Neural cell (in vitro differentiated cells): ENCODE results near the gene LTA4H. TPM values are rescaled to one million over a fixed set of nuclear protein-coding genes. Genes with fewer than 3 reads are reported as not detected.

Source experiments
- H2AFZ ChIP-seq: fragments of 200-600, 300-800 bp; sonication (generic), shearing (Covaris generic); 2 replicates; pipeline ENCODE4 v1.6.0; 2014; ENCODE audit warnings: low read depth, mild to moderate bottlenecking, antibody characterized with exemption, low read length, moderate library complexity
- H3F3A ChIP-seq: fragments of 200-600 bp; shearing (Covaris generic); 2 replicates; pipeline ENCODE4 v1.6.1; 2016; ENCODE audit warnings: mild to moderate bottlenecking, moderate library complexity, mixed read lengths, antibody characterized with exemption, low read length; ENCODE audit not compliant: insufficient read depth, poor library complexity, severe bottlenecking
- H3K27ac ChIP-seq: fragments of 200-600, 300-800 bp; sonication (generic), shearing (Covaris generic); 2 replicates; pipeline ENCODE4 v1.5.1; 2014; ENCODE audit warnings: mild to moderate bottlenecking, low read length, moderate library complexity
- H3K27me3 ChIP-seq: fragments of 300-800, 200-600 bp; sonication (generic), shearing (Covaris generic); 2 replicates; pipeline ENCODE4 v1.6.0; 2014; ENCODE audit warnings: mild to moderate bottlenecking, low read depth, low read length, moderate library complexity; ENCODE audit not compliant: insufficient read depth
- H3K36me3 ChIP-seq: fragments of 300-800, 200-600 bp; sonication (generic), shearing (Covaris generic); 2 replicates; pipeline ENCODE4 v1.5.1; 2014; ENCODE audit warnings: mild to moderate bottlenecking, antibody characterized with exemption, low read length, moderate library complexity; ENCODE audit not compliant: insufficient read depth
- H3K4me2 ChIP-seq: fragments of 300-800, 200-600 bp; sonication (generic), shearing (Covaris generic); 2 replicates; pipeline ENCODE4 v1.6.0; 2014; ENCODE audit warnings: mild to moderate bottlenecking, low read length
- H3K4me3 ChIP-seq: fragments of 300-800, 200-600 bp; sonication (generic), shearing (Covaris generic); 2 replicates; pipeline ENCODE4 v1.5.1; 2014; ENCODE audit warnings: mild to moderate bottlenecking, low read length, moderate library complexity
- H3K79me2 ChIP-seq: fragments of 200-600 bp; shearing (Covaris generic); replicated peaks from 2 replicates; pipeline ENCODE4 v1.6.0; 2014; ENCODE audit warnings: mild to moderate bottlenecking, low read length, moderate library complexity; ENCODE audit not compliant: insufficient read depth
- H3K9ac ChIP-seq: fragments of 300-800, 200-600 bp; sonication (generic), shearing (Covaris generic); 2 replicates; pipeline ENCODE4 v1.6.1; 2016; ENCODE audit warnings: mild to moderate bottlenecking, low read length, mixed read lengths
- H3K9me2 ChIP-seq: fragments of 200-600 bp; shearing (Covaris generic); 2 replicates; pipeline ENCODE4 v1.6.1; 2016; ENCODE audit warnings: mild to moderate bottlenecking, low read length, mixed read lengths; ENCODE audit not compliant: insufficient read depth
- H3K9me3 ChIP-seq: fragments of 200-600, 300-800 bp; sonication (generic), shearing (Covaris generic); 2 replicates; pipeline ENCODE4 v1.6.1; 2016; ENCODE audit warnings: mild to moderate bottlenecking, mixed run types, low read length, moderate library complexity, mixed read lengths
- H4K20me1 ChIP-seq: fragments of 200-600 bp; shearing (Covaris generic); 2 replicates; pipeline ENCODE4 v1.6.1; 2016; ENCODE audit warnings: mild to moderate bottlenecking, mixed run types; ENCODE audit not compliant: insufficient read depth
- EP300 ChIP-seq: fragments of 450-650 bp; conservative IDR thresholded peaks from 2 replicates; pipeline ENCODE4 v1.6.1; 2014; ENCODE audit warnings: antibody characterized with exemption, mild to moderate bottlenecking, moderate library complexity; ENCODE audit not compliant: poor library complexity, severe bottlenecking
- EZH2 ChIP-seq: fragments of 200-600, 300-800 bp; shearing (Covaris generic), sonication (generic); IDR thresholded peaks from 2 replicates; pipeline ENCODE4 v1.6.1; 2014; ENCODE audit warnings: antibody characterized with exemption, low read length, borderline replicate concordance, mild to moderate bottlenecking; ENCODE audit not compliant: insufficient read depth, poor library complexity, severe bottlenecking
- MXI1 ChIP-seq: fragments of 450-650 bp; conservative IDR thresholded peaks from 2 replicates; pipeline ENCODE4 v1.6.1; 2014; ENCODE audit warnings: antibody characterized with exemption, mild to moderate bottlenecking; ENCODE audit not compliant: poor library complexity, severe bottlenecking
- POLR2AphosphoS5 ChIP-seq: IDR thresholded peaks from 2 replicates; pipeline ENCODE4 v1.6.1; 2012
- RAD21 ChIP-seq: fragments of 450-650 bp; conservative IDR thresholded peaks from 2 replicates; pipeline ENCODE4 v1.6.1; 2014; ENCODE audit warnings: antibody characterized with exemption, mild to moderate bottlenecking, moderate library complexity
- SMC3 ChIP-seq: fragments of 450-650 bp; conservative IDR thresholded peaks from 2 replicates; pipeline ENCODE4 v1.6.1; 2014; ENCODE audit warnings: antibody characterized with exemption, mild to moderate bottlenecking, moderate library complexity; ENCODE audit not compliant: poor library complexity
- TAF1 ChIP-seq: IDR thresholded peaks from 2 replicates; pipeline ENCODE4 v1.6.1; 2012; ENCODE audit warnings: low read depth
- polyA plus RNA-seq: library from polyadenylated mRNA; depleted of rRNA; stranded (reverse); fragments of >200 nt; gene quantifications from 2 replicates; pipeline ENCODE4 v1.2.3, GENCODE V29; 2014
- TF ChIP-seq, protein P1 (sequence below): IDR thresholded peaks from 2 replicates; pipeline ENCODE4 v1.6.1; 2012; ENCODE audit warnings: borderline replicate concordance
- TF ChIP-seq, protein P2 (sequence below): fragments of 450-650 bp; IDR thresholded peaks from 2 replicates; pipeline ENCODE4 v1.5.1; 2014; ENCODE audit warnings: antibody characterized with exemption, mild to moderate bottlenecking, moderate library complexity; ENCODE audit not compliant: poor library complexity, severe bottlenecking

Gene LTA4H
- polyA plus RNA-seq, 1 donor from 2014 or later: 55.3 TPM

DNA sequence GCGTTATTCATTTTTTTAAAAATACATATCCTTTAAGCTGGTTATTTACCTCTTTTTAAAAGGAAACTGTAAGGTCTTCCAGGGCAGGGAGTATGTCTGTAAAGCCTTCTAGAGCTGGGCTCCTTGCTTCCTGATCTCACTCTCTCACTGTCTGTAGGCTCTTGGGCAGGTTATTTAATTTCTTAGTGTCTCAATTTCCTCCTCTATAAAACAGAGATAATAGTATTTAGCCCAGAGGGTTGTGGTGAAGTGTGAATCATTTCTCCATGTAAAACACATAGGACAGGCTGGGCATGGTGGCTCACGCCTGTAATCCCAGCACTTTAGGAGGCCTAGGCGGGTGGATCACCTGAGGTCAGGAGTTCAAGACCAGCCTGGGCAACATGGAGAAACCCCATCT lies 25.9 kb upstream of the LTA4H start:
- Histone ChIP-seq H3K4me2 (no peak overlapping the region), H2AFZ (no peak overlapping the region), H3F3A (no peaks in the 10 kb centered on the region), H3K36me3 (no peaks in the 10 kb centered on the region), H3K79me2 (no peaks in the 10 kb centered on the region), H3K9ac (no peak overlapping the region), H3K27ac (no peak overlapping the region), H4K20me1 (no peaks in the 10 kb centered on the region), H3K9me3 (no peaks in the 10 kb centered on the region), H3K9me2 (no peaks in the 10 kb centered on the region), H3K27me3 (no peaks in the 10 kb centered on the region), H3K4me3 (no peak overlapping the region)
- TF ChIP-seq POLR2AphosphoS5 (no peak), MXI1 (no peak), EZH2 (no peak), SMC3 (no peak), EP300 (no peak), RAD21 (no peak), TAF1 (no peak)
- TF ChIP-seq, protein P1, sequence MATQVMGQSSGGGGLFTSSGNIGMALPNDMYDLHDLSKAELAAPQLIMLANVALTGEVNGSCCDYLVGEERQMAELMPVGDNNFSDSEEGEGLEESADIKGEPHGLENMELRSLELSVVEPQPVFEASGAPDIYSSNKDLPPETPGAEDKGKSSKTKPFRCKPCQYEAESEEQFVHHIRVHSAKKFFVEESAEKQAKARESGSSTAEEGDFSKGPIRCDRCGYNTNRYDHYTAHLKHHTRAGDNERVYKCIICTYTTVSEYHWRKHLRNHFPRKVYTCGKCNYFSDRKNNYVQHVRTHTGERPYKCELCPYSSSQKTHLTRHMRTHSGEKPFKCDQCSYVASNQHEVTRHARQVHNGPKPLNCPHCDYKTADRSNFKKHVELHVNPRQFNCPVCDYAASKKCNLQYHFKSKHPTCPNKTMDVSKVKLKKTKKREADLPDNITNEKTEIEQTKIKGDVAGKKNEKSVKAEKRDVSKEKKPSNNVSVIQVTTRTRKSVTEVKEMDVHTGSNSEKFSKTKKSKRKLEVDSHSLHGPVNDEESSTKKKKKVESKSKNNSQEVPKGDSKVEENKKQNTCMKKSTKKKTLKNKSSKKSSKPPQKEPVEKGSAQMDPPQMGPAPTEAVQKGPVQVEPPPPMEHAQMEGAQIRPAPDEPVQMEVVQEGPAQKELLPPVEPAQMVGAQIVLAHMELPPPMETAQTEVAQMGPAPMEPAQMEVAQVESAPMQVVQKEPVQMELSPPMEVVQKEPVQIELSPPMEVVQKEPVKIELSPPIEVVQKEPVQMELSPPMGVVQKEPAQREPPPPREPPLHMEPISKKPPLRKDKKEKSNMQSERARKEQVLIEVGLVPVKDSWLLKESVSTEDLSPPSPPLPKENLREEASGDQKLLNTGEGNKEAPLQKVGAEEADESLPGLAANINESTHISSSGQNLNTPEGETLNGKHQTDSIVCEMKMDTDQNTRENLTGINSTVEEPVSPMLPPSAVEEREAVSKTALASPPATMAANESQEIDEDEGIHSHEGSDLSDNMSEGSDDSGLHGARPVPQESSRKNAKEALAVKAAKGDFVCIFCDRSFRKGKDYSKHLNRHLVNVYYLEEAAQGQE: no peak
- TF ChIP-seq, protein P2, sequence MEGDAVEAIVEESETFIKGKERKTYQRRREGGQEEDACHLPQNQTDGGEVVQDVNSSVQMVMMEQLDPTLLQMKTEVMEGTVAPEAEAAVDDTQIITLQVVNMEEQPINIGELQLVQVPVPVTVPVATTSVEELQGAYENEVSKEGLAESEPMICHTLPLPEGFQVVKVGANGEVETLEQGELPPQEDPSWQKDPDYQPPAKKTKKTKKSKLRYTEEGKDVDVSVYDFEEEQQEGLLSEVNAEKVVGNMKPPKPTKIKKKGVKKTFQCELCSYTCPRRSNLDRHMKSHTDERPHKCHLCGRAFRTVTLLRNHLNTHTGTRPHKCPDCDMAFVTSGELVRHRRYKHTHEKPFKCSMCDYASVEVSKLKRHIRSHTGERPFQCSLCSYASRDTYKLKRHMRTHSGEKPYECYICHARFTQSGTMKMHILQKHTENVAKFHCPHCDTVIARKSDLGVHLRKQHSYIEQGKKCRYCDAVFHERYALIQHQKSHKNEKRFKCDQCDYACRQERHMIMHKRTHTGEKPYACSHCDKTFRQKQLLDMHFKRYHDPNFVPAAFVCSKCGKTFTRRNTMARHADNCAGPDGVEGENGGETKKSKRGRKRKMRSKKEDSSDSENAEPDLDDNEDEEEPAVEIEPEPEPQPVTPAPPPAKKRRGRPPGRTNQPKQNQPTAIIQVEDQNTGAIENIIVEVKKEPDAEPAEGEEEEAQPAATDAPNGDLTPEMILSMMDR: no peak

DNA sequence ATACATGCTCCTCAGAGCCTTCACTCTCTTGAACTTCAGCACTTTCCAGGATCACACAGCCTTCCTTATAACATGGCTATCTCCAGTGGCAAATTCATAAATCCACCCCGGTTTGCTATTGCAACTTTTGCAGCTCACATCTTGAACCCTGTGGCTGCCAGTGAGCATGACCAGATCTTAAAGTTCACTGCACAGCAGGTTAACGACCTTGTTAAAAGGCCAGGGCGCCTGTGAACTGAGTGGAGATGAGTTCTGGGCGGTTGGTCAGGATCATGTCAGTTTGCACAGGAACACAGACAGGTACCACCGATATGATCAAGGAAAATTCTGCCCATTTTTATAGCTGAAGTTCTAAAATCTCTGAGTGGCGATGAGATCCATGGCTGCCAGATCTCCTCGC lies 24.7 kb upstream of the LTA4H start:
- Histone ChIP-seq H3K4me2 (no peak overlapping the region), H2AFZ (no peak overlapping the region), H3K27me3 (no peaks in the 10 kb centered on the region), H3K9me2 (no peaks in the 10 kb centered on the region), H3K79me2 (no peaks in the 10 kb centered on the region), H3K4me3 (no peak overlapping the region), H3K36me3 (no peaks in the 10 kb centered on the region), H3K27ac (no peak overlapping the region), H4K20me1 (no peaks in the 10 kb centered on the region), H3K9ac (no peak overlapping the region), H3F3A (no peaks in the 10 kb centered on the region), H3K9me3 (no peaks in the 10 kb centered on the region)
- TF ChIP-seq, protein P1: no peak
- TF ChIP-seq SMC3: no peak
- TF ChIP-seq EP300: no peak
- no peak for TF ChIP-seq TAF1
- TF ChIP-seq, protein P2: no peak
- TF ChIP-seq RAD21: no peak
- no peak for TF ChIP-seq MXI1
- no peak for TF ChIP-seq POLR2AphosphoS5
- TF ChIP-seq EZH2: no peak
